GM12801 (cell line): Measurements from ENCODE around the gene TRABD2B.

Experiments used
- TF ChIP-seq, protein P1 (sequence below): IDR thresholded peaks from one replicate; pipeline ENCODE4 v1.5.1; 2011; ENCODE audit warnings: control low read depth; ENCODE audit not compliant: insufficient read length; ENCODE audit errors: extremely low read depth

Gene TRABD2B

DNA sequence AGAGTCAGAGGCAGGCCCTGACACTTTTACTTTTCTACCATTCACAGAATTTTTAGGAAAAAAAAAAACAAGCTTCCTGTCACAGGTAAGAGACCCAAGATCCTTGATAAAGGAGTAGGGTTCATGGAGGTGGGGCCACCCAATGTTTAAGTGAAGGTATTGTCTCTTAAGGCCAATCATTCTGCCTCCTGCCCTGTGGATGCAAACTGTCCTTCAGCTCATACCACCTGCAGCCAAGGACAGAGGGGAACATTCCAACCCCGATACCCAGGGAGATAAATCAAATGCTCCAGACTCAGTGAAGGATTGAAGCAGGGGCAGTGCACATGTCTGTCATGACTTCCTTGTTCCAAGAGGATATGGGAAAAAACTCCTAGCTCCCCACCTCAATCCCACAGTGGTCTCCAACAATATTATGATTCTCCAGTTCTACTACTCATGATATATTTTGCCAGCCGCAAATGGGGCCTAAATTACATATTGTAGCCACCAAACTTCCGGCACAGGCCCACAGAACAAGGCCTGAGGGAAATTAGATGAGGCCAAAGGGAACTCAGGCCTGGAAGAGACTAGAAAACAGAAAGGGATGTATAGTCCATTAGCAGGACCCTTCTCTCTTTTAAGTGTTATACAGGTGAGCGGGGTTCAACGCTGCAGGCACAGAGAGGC is 59.5 kb downstream of the TRABD2B start:
- TF ChIP-seq, protein P1, sequence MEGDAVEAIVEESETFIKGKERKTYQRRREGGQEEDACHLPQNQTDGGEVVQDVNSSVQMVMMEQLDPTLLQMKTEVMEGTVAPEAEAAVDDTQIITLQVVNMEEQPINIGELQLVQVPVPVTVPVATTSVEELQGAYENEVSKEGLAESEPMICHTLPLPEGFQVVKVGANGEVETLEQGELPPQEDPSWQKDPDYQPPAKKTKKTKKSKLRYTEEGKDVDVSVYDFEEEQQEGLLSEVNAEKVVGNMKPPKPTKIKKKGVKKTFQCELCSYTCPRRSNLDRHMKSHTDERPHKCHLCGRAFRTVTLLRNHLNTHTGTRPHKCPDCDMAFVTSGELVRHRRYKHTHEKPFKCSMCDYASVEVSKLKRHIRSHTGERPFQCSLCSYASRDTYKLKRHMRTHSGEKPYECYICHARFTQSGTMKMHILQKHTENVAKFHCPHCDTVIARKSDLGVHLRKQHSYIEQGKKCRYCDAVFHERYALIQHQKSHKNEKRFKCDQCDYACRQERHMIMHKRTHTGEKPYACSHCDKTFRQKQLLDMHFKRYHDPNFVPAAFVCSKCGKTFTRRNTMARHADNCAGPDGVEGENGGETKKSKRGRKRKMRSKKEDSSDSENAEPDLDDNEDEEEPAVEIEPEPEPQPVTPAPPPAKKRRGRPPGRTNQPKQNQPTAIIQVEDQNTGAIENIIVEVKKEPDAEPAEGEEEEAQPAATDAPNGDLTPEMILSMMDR = no peak

- TF ChIP-seq, protein P1 = no peak
Measured at GRCh38 chr1:47936916-47937551, 60.2 kb downstream of the TRABD2B start.

DNA sequence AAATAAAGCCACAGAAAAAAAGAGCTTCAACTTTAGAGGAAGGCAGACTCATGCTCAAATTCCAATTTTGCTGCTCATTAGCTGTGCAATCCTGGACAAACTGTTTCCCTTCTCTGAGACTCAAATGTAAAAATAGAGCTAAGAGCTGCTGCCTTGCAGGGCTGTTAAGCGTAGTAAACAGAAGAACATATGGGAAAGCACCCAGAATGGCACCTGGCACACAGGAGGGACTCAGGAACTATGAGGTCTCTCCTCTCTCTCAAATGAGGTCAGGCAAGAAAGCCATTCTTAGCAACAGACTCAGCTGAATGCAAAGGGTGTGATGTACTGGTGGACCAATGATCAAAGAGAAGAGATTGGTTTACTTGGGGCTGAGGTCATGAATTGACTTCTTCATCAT is 61.3 kb downstream of the TRABD2B start:
- TF ChIP-seq, protein P1 = no peak

- TF ChIP-seq, protein P1 = no peak
Measured at GRCh38 chr1:47935163-47935562, 62.0 kb downstream of the TRABD2B start.

- TF ChIP-seq, protein P1 = no peak
Measured at GRCh38 chr1:47934243-47934805, 62.9 kb downstream of the TRABD2B start.

DNA sequence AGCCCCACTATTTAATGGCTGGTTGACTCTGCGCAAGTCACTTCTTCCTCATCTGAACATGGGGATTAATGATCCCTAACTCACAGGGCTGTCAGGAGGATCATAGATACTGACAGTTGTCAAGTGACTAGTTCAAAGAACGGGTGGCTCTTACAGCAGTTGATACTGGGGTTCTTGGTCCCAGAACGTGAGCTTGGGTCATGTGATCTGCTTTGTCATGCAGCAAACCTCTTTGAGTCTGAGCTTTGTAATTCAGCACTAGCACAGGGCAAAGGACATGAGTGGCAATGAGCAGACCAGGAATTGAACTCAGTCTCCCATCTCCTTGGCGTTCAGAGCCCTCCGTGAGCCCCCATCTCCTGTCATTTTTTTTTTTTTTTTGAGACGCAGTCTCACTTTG is 64.4 kb downstream of the TRABD2B start:
- TF ChIP-seq, protein P1 = no peak

DNA sequence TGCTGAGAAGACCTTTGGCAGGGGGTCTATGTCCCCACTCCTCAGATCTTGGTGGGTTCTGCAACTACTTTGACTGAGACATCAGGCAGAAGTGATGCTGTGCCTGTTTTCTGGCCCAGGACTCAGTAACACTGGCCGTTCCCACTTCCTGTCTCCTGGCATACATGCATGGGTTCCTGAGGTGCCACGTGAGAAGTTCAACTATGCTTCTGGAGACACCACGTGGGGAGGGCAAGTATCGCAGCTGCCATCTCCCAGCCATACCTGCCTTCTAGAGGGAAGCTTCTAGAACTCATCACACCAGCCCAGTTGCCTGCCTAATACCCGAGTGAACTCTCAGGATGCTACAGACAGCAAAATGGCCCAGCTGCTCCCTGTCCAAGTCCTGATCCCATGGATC is 65.8 kb downstream of the TRABD2B start:
- TF ChIP-seq, protein P1 = no peak
